ENCODE data around the gene PLLP. TPM values are rescaled to one million over a fixed set of nuclear protein-coding genes. Genes with fewer than 3 reads are reported as not detected.
"Not testable (repeated sequence)": the region's sequence is repeated elsewhere in the genome, so short reads cannot be mapped to it uniquely, and the experiment has no call there.

PLLP gene
- polyA plus RNA-seq, 1 donor from 2014 or later, result 1.1 TPM

DNA sequence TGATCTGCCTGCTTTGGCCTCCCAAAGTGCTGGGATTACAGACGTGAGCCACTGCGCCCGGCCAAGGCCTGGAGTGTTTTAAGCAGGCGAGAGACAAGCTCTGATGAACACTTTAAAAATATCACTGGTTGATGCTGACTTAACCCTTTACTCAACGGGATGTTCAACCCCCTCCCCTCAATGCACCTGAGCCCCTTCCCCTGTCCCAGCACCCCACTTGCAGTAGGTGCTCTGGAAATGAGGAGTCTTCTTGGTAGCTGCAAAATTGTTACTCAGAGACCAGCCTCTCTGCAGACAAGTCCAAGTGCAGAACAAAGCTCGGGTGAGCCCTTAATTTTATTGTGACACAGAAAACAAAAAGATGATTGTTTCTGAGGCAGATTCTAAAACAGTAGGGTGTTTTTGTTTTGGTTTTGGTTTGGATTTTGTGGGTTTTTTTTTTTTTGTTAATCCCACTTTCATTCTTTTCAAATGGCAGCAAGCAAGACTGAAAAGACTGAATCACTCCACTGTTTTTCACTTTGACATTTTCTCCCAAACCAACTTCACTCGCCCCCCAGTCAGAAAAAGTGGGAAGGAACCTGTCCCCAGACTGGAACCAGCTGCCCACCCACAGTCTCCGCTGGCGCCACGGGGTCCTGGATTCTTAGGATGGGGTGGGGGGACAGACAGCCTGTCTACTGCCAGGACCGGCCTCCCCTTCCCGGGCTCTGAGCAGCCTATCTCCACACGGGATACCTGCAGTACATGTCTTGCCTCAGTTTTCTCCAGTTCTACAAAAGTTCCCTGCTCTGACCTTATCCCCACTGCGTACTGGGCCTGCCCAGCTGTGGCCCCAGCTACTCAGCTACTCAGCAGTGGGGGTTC is 5.2 kb upstream of the PLLP start:
- H3K27me3 Mint-ChIP-seq, result peaks cover 9% of the 10 kb centered on the region
- no peaks in the 10 kb centered on the region for H3K36me3 Mint-ChIP-seq
- H3K4me1 Mint-ChIP-seq, result peaks cover 0 to 3% (median 0%) of the 10 kb centered on the region in 3 donors
- no peak overlapping the region for H3K27ac Mint-ChIP-seq
- no peak overlapping the region for H3K4me3 Mint-ChIP-seq
- H3K9me3 Mint-ChIP-seq, result no peaks in the 10 kb centered on the region

DNA sequence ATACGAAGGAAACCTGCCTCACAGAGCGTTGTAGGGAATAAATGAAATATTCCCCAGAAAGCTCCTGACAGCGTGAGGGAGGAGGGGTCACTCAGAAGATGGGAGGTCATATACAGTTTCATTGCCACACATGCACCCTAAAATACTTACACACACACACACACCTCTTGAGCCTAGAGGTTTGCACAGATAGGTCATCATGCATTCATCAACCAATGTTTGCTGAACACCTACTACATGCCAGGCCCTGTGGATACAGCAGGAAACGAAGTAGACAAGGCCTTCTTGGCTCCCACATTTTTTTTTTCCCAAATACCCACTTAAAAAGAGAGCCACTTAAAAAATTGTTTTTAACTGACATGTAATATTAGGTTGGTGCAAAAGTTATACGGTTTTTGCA is 907 bp upstream of the PLLP start:
- Mint-ChIP-seq H3K9me3 (no peaks in the 10 kb centered on the region), H3K27ac (peak overlapping the region in 1 of 3 donors; percentile 19), H3K4me3 (peak overlapping the region; percentile 29 to 68 (median 64)), H3K36me3 (no peaks in the 10 kb centered on the region), H3K4me1 (peaks cover 0 to 3% (median 2%) of the 10 kb centered on the region in 3 donors), H3K27me3 (peaks cover 15% of the 10 kb centered on the region)

DNA sequence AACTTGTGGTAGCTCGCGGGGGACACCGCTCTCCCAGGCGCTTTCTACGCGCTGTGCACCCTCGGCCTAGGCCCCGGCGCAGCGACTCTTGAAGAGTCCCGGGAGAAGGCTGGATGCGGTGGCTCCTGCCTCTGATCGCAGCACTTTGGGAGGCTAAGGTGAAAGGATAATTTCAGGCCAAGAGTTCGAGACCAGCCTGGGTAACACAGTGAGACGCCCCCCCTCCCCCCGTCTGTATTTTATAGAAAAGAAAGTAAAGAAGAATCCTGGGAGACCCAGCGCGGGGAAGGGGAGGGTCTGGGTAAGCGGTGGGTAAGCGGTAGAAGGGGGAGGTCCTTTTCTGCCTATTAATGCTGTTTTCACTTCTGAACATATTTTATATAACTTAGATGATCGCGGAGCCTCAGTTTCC is 486 bp upstream of the PLLP start:
- peaks cover 0 to 3% (median 1%) of the 10 kb centered on the region in 3 donors for H3K4me1 Mint-ChIP-seq
- peak overlapping the region in 1 of 3 donors; percentile 19 for H3K27ac Mint-ChIP-seq
- H3K36me3 Mint-ChIP-seq, result no peaks in the 10 kb centered on the region
- no peaks in the 10 kb centered on the region for H3K9me3 Mint-ChIP-seq
- H3K27me3 Mint-ChIP-seq, result peaks cover 15% of the 10 kb centered on the region
- peak overlapping the region; percentile 29 to 78 (median 64) for H3K4me3 Mint-ChIP-seq

DNA sequence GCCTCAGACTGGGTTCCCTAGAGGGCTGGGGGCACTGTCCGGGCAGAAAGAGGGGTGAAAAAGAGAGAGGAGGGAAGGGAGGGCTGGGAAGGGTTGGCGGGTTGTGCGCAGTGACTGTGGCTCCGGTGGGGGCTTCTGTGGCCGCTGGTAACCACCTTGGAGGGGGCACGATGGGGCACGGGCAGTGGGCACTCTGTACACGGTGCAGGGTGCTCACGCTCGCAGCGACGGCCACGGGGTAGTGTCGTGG is 588 bp downstream of the PLLP start:
- no peak overlapping the region for H3K27ac Mint-ChIP-seq
- H3K36me3 Mint-ChIP-seq, result no peaks in the 10 kb centered on the region
- peak overlapping the region in 3 of 4 donors; percentile 41 to 90 (median 82) for H3K4me3 Mint-ChIP-seq
- H3K9me3 Mint-ChIP-seq, result no peaks in the 10 kb centered on the region
- peaks cover 0 to 3% (median 1%) of the 10 kb centered on the region in 3 donors for H3K4me1 Mint-ChIP-seq
- H3K27me3 Mint-ChIP-seq, result peaks cover 15% of the 10 kb centered on the region

DNA sequence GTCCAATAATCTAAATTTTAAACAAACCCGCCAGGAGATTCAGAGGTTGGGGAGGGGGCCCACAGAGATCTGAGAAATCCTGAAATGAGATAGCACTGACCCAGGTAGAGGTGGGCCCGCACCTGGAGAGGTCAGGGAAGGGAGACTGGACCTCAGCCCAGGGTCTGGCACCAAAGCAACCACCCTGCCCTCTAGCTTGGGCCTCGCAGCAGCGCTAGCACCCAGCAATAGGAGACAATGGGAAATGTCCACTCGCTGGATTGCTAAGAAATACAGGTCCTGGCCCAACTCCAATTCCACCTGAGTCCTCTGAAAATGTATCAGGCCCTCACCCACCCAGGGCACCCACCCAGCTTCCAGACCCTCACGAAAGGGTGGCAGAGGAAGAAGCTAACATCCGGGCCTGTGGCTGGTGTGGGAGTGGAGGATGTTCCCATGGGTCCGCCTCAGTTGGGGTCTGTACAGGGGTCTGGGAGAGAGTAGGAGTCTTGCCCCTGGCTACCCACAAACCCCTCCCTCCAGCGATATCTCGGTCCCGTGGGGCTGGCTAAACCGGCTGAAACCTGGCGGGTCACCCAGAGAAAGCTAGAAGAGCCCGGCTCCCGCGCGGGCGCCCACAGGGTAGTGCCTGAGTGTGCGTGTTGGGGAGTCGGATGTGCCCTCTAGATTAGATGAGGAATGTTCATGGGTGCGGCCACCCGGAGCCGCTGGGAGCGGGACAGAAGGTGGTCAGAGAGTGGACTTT is 1.1 kb downstream of the PLLP start:
- Mint-ChIP-seq H3K36me3 (no peaks in the 10 kb centered on the region), H3K4me3 (peak overlapping the region in 3 of 4 donors; percentile 41 to 90 (median 82)), H3K4me1 (peaks cover 0 to 3% (median 1%) of the 10 kb centered on the region in 3 donors), H3K27ac (no peak overlapping the region), H3K27me3 (peaks cover 15% of the 10 kb centered on the region), H3K9me3 (no peaks in the 10 kb centered on the region)

DNA sequence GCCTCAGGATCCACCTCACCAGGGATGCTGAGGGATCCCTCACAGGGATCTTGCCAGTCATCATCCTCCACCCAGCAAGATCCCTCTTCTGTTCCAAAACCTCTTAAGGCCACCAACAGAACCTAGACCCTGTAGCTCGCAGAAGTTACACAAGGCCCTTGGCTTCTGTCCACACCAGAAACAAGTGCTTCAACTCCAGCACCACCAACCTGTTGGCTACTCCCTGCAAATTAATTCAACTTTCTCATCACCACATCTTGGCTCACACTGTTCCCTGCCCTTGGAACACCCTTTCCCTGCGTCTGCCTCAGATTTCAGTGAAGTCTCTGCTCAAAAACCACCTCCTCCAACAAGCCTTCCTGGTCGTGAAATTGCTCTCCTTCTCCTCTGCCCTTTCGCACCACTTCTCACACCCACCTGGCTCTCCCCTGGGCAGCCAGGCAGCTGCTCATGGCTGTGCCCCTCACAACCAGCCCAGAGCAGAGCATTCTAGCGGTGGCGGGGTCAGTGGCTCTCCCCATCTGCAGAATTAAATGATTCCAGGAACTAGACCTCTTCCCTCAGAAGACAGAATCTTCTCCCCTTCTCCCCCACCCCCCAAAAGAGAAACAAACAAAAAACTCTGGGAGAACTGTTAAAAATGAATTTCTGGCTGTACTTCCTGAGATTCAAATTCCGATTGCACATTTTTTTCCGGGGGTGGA is 1.8 kb downstream of the PLLP start:
- Mint-ChIP-seq H3K4me1 (peaks cover 2 to 6% (median 4%) of the 10 kb centered on the region in 3 donors), H3K4me3 (peak overlapping the region in 3 of 4 donors; percentile 23 to 55 (median 51)), H3K27ac (no peak overlapping the region), H3K27me3 (peaks cover 15% of the 10 kb centered on the region), H3K9me3 (no peaks in the 10 kb centered on the region), H3K36me3 (no peaks in the 10 kb centered on the region)

DNA sequence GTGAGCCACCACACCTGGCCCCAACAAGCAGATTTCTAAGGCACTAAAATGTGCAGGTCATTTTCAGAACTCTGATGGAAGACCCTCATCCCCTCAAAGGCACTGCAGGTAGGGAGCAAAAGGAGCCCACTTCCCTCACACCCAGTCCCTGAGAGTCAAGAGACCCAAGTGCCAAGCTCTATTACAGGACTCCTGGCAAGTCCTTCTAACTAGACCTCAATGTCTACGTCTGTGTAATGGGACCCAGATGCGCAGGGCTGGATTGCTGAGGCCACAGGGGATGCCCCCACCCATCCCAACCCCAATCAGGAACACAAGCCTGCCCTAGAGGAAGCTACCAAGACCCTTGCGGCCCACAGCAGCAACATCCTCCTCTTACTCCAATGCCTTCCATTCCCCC is 2.7 kb downstream of the PLLP start:
- Mint-ChIP-seq H3K27me3 (peaks cover 15% of the 10 kb centered on the region), H3K9me3 (no peaks in the 10 kb centered on the region), H3K4me1 (peaks cover 4 to 7% (median 6%) of the 10 kb centered on the region in 3 donors), H3K27ac (no peak overlapping the region), H3K36me3 (no peaks in the 10 kb centered on the region), H3K4me3 (no peak overlapping the region)

DNA sequence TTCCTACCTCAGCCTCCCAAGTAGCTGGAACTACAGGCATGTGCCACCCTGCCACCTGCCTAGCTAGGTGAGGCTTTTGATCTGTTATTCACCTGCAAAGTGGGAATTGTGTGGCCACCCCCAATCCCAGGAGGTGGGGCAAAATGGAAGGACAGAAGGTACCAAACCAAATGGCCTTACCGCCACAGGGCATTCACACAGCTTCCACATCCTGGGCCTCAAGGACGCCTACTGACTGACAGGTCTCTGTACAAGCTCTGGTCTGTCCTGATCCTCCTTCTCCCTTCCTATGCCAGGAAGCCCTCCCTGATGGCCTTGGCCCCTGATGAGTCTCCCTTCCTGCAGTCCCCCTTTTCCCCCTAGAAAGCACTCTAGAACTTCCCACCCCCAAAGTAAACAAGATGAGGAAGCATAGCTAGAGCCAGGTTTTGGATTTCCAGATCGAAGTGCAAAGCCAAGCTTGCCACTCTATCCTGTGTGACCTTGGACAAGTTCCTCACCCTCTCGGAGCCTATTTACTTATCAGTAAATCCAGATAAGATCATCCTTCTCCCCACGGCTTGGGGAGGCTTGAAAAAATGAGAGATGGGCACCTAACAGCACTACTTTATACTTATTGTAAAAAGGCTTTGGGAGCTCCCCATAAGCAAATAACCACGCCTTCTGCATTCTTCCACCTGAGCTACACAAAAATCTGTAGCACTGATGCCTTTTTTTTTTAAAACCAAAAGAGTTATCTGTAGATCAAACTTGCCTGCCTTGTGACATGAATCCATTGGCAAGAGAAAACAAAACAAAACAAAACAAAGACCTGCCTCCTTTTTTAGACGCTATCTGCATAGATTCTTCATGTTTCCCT is 4.5 kb downstream of the PLLP start:
- peak overlapping the region in 1 of 4 donors; percentile 20 for H3K4me3 Mint-ChIP-seq

DNA sequence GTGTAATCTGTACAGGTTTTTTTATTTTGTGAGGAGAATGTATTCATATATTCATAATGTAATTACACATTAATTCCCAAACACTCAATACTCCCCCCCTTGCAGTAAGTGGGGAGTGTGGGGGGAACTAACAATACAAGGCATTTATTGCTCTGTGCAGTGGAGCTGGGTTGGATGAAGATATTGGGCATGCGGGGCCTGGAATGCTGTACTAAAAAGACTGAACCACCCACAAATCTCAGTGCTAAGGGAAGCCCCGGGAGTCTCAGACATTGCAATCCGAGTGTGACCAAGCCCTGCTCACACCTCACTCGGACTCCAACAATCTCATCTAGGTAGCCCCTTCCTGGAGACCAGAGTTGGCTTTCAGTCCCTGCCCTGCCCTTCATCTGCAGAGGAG is 6.0 kb downstream of the PLLP start:
- no peaks in the 10 kb centered on the region for H3K36me3 Mint-ChIP-seq
- peaks cover 4 to 7% (median 5%) of the 10 kb centered on the region in 3 donors for H3K4me1 Mint-ChIP-seq
- peak overlapping the region in 1 of 3 donors; percentile 43 for H3K27ac Mint-ChIP-seq
- peaks cover 6% of the 10 kb centered on the region for H3K27me3 Mint-ChIP-seq
- H3K9me3 Mint-ChIP-seq, result no peaks in the 10 kb centered on the region
- no peak overlapping the region for H3K4me3 Mint-ChIP-seq

More for the DNA sequence above, 4.5 kb downstream of the PLLP start:
- no peak overlapping the region for H3K27ac Mint-ChIP-seq
- H3K27me3 Mint-ChIP-seq, result peaks cover 13% of the 10 kb centered on the region
- H3K36me3 Mint-ChIP-seq, result no peaks in the 10 kb centered on the region
- H3K9me3 Mint-ChIP-seq, result no peaks in the 10 kb centered on the region
- H3K4me1 Mint-ChIP-seq, result peaks cover 4 to 7% (median 6%) of the 10 kb centered on the region in 3 donors

DNA sequence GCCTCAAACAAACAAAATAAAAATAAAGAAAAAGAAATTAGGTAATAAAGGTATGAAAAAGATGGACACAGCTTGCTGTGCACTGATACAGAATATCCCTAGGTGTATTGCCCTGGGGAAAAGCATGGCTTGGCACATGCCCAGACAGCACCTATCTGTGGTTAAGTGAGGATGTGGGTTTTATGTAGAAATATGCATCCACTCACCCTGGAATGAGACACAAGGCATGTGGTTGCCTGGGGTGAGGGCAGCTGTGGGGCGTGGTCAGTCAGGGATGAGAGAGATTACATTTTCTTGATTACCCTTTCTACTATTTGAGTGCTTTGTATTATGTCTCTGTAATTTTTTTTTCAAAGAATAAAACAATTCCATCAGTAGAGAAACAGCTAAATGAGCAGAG is 6.9 kb downstream of the PLLP start:
- Mint-ChIP-seq H3K27me3 (peaks cover 6% of the 10 kb centered on the region), H3K9me3 (no peaks in the 10 kb centered on the region), H3K36me3 (no peaks in the 10 kb centered on the region), H3K4me3 (peak overlapping the region in 1 of 4 donors; percentile 37), H3K4me1 (peaks cover 4 to 7% (median 5%) of the 10 kb centered on the region in 3 donors), H3K27ac (peak overlapping the region in 1 of 3 donors; percentile 13)

DNA sequence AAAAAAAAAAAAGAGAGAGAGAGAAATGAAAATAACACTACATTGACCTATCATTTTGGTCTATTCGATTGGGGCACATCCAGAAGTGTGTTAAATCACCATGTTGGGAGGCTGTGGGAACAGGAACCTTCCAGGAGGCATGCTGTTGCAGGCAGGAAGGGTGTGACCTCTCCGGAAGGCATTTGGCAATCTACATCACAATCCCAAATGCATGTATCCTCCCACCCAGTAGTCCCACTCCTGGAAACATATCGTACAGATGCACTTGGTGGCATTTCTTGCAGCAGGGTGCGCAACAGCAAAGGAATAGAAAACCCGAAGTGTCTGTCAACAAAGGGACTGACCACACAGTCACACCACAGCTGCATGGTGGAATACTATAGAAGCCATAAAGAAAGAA is 7.9 kb downstream of the PLLP start:
- Mint-ChIP-seq H3K27me3 (peaks cover 5% of the 10 kb centered on the region), H3K9me3 (no peaks in the 10 kb centered on the region), H3K36me3 (no peaks in the 10 kb centered on the region), H3K4me3 (no peak overlapping the region), H3K4me1 (peaks cover 4 to 7% (median 5%) of the 10 kb centered on the region in 3 donors), H3K27ac (peak overlapping the region in 1 of 3 donors; percentile 31)

DNA sequence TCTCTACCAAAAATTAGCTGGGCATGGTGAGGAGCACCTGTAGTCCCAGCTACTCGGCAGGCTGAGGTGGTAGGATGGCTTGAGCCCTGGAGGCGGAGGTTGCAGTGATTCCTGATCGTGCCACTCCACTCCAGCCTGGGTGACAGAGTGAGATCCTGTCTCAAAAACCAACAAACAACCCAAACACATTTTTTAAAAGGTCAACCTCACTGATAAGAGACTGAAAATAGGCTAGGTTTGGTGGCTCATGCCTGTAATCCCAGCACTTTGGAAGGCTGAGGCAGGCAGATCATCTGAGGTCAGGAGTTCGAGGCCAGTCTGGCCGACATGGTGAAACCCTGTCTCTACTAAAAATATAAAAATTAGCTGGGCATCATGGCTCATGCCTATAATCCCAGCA is 8.5 kb downstream of the PLLP start:
- not testable (repeated sequence) for H3K27me3 Mint-ChIP-seq, H3K4me1 Mint-ChIP-seq, H3K9me3 Mint-ChIP-seq, H3K36me3 Mint-ChIP-seq, H3K4me3 Mint-ChIP-seq
- peak overlapping the region in 1 of 3 donors; percentile 31 for H3K27ac Mint-ChIP-seq

DNA sequence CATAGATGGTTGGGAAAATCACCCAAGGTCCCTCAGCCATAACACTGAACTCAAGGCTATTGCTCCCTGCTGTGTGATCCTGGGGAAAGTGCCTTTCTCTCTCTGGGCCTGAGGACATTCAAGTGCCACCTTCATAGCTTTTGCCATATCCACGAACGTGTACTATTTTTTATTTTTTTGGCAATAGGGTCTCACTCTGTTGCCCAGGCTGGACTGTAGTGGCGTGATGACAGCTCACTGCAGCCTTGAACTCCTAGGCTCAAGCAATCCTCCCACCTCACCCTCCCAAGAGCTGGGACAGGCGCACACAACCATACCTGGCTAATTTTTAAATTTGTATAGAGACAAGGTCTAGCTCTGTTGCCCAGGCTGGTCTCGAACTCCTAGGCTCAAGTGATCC is 10.6 kb downstream of the PLLP start:
- H3K9me3 Mint-ChIP-seq, result no peaks in the 10 kb centered on the region
- H3K4me3 Mint-ChIP-seq, result no peak overlapping the region
- no peak overlapping the region for H3K27ac Mint-ChIP-seq
- no peaks in the 10 kb centered on the region for H3K36me3 Mint-ChIP-seq
- peaks cover 4 to 5% (median 4%) of the 10 kb centered on the region in 3 donors for H3K4me1 Mint-ChIP-seq
- H3K27me3 Mint-ChIP-seq, result peaks cover 7% of the 10 kb centered on the region

DNA sequence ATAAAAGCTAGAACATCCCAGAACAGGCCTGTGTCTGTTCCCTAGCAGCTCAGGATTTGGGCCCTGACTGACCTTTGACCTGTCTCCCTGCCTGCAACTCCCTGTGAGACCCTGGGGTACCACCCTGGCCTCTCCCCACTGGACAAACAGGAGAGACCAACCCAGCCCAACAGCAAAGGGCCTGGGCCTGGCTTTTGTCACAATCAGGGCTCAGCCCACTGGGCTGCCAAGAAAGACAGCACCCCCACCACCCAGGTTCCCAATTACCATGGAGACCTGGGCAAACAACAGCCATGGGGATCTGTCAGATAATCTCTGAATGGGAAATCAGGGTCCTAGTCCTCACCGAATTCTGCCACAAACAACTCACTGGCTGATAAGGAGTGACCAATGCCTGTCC is 11.1 kb downstream of the PLLP start:
- H3K4me1 Mint-ChIP-seq, result peaks cover 4 to 5% (median 4%) of the 10 kb centered on the region in 3 donors
- no peaks in the 10 kb centered on the region for H3K9me3 Mint-ChIP-seq
- no peak overlapping the region for H3K27ac Mint-ChIP-seq
- no peaks in the 10 kb centered on the region for H3K36me3 Mint-ChIP-seq
- H3K4me3 Mint-ChIP-seq, result no peak overlapping the region
- H3K27me3 Mint-ChIP-seq, result peaks cover 7% of the 10 kb centered on the region

Data from IgD-negative memory B cell (primary cell).